Measurements from ENCODE around the gene KIAA0408.

Gene KIAA0408

DNA sequence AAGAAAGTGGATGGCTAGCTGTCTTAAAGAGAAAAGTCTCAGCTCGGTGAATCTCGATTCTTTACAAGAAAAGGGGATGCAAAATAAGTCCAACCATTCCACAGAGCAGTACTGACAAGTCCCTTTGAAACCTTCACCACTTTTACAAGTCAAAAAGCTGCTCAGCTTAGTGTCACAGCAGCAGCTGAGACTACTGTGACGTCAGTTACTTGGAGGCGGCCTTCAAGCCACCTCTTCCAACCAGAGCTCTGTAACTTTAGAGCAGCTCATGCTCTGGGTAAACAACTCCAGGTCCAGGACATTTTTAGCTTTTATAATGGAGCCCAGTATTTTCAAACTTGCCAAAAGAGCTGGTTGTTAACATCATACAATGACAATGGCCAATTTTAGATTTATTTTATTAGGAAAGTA, at the start of gene KIAA0408:
Gene KIAA0408 (minus strand): TSS at position 159 of the 411 bp plus-strand sequence. CDS start 5,408 bp downstream, outside the sequence.
- peak; percentile 83 for DNase-seq (ENCODE audit: low read depth)

DNA sequence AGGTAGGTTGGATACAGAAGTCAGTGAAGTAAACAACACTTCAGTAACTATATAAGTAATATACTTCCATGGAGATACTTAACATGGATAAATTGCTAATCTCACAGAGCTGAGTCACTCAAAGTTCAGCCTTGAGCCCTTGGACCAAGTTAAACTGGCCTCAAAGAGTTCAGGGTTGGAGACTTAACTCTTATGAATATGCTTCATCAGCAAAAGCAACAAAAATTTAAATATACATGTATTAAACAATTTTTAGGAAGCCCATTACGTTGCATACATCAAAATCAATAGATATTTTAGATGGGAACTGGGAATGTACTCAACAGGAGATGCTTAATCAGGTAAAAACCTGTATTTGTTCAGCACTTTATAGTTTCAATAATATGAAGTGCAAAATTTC, 47.7 kb upstream of the KIAA0408 start:
- DNase-seq (ENCODE audit: low read depth): no peak

DNA sequence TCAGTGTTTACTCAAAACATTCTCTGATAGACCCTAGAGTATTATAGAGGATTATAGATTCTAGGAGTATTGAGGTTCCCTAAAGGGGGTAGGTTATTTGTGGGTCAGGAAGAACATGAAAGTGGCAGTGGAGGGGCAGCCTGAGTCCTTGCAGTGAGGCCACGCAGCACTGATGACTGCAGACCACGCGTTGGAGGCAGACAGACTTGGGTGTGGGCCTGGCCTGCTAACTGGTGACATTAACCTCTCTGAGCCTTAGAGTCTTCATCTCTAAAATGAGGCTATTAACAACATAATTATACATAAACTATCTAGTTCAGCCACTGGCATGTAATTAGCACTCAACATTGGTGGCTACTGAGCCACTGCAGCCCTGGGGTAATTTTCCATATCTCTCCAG, 43.8 kb upstream of the KIAA0408 start:
- DNase-seq (ENCODE audit: low read depth): no peak

DNA sequence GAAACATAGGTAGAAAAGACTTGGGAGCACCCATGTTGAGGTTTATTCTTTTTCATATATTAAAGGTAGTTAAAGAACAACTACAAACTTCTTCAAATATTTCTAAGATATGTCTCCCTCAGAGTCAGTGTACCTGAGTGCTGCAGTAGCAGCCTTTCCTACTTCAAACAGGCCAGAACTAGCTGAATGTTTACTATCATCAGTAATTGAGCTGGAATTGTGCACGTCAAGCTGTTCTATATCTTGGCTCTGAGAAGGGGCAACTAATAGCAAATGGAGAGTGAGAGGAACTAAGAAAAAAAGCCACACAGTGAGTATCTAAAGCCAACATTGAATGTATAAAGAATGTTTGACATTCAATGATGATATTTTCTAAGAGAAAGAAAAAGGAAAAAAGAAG, 38.2 kb upstream of the KIAA0408 start:
- no peak for DNase-seq (ENCODE audit: low read depth)

DNA sequence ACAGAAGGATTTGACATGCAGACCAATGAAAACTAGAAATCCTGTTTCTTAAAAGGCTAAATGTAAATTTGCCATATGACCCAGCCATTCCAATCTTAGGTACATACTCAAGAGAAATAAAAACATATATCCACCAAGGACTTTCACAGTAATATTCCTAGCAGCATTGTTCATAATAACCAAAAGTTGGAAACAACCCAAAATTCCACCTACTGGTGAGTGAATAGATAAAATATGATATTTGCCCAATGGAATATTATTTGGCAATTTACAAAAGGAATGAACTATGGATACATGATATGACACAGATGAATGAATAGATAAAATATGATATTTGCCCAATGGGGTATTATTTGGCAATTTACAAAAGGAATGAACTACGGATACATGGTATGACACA, 37.3 kb upstream of the KIAA0408 start:
- DNase-seq (ENCODE audit: low read depth): peak; percentile 9

DNA sequence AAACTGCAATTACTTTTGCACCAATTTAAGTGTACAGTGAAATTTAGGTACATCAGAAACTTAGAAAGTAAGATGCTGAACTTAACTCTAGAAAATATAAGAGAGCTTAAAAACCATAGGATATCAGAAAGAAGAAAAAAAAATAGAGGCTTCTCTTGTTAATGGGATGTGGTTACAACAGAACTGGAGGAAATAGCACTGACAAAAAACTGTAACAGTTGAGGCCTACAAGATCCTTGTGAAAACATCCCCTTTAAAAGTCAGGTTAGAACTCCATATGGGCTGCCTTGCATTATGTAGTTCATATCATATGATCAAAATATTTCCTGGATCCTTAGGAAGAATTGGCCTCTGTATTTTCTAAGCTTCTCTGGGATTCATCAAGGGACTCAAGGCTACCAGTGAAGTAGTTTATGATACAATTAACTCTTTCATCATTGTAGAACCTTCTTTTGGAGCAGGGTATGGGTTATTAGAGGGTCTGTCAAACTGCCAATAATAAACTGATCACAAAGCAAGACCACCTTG, 35.1 kb upstream of the KIAA0408 start:
- DNase-seq (ENCODE audit: low read depth): no peak

DNA sequence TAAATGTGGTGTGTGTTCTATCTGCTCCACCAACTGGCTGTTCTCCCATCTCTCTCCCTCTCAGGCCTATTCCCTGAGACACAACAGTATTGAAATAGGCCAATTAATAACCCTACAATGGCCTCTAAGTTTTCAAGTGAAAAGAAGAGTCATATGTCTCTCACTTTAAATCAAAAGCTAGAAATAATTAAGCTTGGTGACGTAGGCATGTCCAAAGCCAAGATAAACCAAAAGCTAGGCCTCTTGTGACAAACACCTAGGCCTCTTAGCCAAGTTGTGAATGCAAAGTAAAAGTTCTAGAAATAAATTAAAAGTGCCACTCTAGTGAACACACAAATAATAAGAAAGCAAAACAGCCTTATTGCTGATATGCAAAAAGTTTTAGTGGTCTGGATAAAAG, 30.1 kb upstream of the KIAA0408 start:
- no peak for DNase-seq (ENCODE audit: low read depth)

DNA sequence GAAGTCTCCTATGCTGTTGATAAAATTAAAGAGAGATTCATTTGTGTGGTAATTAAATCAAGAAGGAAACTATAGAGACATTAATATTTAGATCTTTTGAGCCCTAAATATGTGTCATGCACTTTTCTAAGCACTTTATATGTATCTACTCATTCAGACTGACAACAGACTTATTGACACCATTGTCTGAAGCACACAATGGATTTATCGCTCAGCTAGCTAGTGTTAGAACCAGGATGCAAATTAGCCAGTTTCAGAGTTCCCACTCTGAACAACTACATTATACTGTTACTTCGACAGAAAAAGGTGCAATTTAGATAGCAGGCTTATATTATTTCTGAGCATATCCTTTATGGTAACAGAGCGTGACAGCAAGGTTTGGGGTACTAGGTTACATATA, 27.7 kb upstream of the KIAA0408 start:
- DNase-seq (ENCODE audit: low read depth): no peak

DNA sequence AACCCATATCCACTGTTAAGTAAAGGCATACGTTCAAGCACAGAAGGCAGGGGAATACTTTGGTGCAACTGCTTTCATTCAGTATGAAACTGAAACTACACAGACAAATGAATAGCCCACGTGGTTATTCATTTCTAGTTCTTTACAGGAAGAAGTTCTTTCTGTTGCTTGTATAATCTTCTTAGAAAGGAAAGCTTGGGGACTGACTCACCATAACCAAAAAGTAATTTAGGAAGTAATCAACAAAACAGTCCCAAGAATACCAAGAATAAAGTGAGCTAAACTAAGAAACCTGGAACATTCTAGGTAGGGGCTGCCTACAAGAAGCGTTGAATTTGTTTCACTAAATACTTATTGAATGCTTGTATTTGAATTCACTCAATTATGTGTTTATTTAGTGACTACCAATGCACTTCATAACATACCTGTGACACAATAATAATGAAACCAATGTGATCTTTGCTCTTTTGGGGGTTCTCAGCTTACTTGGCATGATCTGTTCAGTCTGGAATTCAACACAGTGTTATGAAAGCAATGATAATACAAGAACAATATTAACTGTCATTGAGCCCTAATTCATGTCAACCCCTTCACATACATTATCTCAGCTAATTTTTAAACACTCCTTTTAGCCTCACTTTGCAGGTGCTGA, 25.1 kb upstream of the KIAA0408 start:
- peak; percentile 68 for DNase-seq (ENCODE audit: low read depth)

DNA sequence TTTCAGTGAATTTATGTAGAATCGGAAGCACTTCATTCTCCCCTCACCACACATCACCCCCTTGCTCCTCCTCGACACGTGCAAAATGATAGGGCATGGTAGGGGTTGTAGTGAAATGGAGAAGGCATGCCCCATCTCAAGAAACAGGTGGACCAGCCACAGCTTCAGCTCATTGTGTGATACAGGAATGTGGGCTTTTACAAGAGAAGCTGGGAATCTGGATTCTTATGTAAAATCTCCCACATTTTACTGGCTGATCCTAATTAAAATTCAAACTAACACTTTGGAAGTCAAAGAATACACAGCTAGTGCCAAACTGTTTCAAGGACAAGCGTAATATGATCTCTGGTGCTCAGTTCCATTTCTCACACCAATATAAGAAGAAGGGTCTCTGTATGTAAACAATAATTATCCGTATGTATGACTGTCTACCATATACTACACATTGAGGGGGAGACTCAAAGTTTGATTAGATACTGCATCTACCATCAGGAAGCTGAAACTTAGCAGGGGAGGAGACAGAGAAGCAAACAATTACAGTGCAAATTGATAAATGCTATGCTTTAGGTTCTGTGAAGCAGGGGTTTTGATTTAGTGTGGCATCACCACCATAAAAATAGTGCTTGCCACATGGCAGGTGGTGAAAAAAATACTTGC, 24.3 kb upstream of the KIAA0408 start:
- DNase-seq (ENCODE audit: low read depth): no peak

DNA sequence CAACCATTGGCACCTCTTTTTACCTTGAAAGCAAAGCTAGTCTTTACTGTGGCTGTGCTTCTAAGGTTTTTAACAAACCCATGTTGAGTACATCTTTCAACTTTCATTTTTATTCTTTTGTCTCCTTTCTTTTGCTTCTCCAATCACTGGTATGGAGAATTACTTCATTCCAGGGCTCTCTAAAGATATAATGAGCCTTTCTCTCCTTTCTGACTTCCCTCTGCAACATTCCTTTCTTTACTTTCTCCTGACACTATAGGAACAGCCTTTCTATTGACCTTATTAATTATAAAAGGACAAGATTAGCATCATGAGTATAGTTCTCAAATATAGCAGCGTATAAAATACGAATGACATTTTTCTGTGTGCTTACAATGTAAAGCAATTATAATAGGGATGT, 23.1 kb upstream of the KIAA0408 start:
- DNase-seq (ENCODE audit: low read depth): no peak

DNA sequence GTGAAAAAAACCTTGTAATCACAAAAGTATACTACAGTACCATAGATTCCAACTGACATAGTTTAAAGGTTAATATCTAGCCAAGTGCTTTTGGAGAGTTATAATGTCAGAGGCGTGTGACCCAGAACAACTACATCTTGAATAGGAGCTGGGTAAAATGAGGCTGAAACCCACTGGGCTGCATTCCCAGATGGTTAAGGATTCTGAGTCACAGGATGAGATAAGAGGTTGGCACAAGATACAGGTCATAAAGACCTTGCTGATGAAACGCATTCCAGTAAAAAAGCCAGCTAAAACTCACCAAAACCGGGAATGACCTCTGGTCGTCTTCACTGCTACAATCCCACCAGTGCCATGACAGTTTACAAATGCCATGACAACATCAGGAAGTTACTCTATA, 22.4 kb upstream of the KIAA0408 start:
- DNase-seq (ENCODE audit: low read depth): peak; percentile 71

DNA sequence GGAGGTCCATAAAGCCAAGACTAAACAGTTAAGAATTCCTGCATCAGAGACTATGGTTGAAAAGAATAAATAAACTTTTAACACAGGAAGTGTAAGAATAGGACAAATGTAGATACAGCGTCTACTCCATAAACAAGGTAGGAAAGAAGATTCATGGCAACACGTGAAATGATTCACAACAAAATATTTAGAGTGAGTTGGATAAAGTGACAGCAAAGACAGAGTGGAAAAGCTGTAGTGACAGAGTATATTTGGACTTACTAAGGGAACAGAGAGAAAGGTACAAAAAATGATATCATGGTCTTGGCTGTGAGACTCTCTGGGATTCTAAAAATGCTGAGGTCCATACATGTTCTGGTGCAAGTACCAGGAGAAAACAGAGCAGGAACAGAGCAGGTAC, 21.9 kb upstream of the KIAA0408 start:
- DNase-seq (ENCODE audit: low read depth): peak; percentile 39

DNA sequence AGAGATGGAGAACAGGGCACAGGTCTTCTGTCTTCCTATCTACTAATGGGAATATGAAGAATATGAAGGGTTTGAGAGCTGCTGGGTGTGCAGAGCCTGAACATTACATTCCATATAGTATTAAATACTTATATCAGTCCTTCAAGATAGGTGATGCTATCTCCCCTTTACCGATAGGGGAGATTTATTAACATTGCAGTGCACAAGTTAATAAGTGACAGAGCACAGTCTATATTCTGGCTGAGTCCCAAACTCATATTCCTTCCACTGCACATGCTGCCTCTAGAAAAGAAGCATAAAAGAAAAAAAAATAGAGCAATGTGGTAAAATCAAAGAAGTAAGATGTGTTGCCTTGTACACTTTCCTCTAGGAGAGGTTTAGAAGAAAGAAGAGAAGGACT, 18.5 kb upstream of the KIAA0408 start:
- no peak for DNase-seq (ENCODE audit: low read depth)

DNA sequence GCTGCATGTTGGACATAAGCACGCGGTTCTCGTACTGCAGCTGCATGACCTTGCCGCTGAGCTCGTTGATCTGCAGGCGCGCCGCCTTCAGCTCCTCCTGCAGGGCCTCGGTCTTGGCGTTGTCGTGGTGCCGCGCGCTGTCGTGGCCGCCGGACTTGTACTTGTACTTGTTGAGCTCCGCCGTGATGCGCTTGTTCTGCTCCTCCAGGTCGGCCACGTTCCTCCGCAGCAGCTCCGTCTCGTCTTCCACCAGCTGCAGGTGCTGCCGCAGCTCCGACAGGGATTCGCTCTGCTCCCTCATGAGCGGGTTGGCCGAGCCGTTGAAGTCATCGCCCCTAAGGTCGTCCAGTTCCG, 16.6 kb upstream of the KIAA0408 start:
- DNase-seq (ENCODE audit: low read depth): no peak

DNA sequence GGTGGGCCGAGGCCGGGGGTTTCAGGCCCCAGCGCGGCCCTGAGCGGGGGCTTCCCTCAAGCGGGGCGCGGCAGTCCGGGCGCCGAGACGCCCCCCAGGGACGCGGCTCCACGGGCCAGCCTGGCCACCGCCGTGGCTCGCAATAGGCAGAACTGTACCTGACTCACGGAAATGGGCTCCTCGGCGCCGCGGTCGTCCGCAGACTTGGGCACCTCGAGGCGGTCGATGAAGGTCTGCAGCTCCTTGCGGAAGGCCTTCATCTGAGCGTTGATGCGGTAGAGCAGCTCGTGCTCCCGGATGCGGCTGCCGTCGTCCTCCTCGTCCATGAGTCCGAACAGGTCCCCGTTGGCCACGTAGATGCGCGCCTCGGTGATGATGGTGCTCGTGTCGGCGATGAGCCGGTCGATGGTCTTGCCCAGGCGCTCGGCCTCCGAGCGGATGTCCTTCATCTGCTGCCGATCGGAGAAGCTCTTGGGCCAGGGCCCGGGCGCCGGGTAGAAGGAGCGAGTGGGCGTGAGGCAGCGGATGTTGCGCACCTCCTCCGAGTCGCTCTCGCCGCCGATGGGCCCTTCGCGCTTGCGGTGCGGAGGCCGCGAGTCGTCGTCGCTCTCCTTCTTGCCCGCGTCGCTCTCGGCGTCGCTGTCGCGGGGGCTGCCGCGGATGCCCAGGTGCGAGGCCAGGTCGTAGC, 16.1 kb upstream of the KIAA0408 start:
- no peak for DNase-seq (ENCODE audit: low read depth)

DNA sequence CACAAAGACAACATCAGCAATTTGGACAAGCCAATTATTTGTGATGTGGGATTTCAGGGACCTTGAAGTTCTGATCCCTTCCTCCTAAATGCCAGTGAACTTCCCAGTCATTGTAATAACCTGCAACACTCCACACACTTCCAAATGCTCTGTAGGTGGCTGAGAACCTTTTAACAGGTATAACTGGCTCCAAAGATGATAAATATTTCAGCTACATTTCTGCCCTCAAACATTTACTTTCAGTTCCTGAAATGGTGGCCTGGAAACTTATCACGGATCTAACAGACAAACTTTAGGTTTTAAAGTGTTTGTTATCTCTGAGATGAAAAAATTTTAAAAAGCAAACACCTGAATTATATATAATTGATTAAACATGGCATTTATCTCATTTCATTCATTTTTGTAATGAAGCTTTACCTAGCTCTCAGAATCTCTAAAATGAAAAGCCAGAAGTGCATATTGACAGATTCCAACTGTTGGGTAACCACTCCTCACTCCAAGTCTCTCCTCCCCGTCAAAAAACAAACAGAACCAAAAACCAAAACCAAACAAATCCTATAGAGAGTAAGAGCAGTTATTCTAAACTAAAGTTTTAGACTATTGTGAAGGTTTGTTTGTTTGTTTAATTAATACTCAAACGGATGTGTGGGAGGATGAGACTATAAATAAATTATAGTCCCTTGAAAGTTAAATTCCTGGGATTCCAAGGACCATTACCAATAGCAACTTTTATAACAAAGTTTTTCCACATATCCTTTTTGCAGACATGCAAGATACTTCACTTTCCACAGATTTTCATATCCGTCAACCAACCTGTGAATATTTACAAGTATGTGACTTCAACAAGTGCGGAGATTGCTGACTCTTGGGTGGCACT, 12.4 kb upstream of the KIAA0408 start:
- peak; percentile 61 for DNase-seq (ENCODE audit: low read depth)

DNA sequence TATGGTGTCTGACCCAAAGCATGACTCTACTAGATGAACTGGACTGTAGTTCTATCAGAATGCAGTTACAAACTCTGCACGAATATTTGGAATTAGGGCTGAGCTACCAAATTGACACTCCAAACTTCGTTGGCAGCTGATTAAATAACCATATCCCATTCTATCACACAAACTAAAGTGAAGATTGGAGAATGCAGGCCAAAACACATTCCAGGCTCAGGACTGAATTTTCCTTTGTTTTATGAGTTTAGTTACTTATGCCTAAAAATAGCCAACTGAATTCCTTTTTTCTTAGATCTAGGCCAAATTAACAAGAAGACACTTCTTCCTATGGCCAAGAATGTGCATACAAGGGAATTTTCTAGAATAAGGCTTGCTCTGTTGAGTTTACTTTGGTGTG, 9.7 kb upstream of the KIAA0408 start:
- DNase-seq (ENCODE audit: low read depth): peak; percentile 55

DNA sequence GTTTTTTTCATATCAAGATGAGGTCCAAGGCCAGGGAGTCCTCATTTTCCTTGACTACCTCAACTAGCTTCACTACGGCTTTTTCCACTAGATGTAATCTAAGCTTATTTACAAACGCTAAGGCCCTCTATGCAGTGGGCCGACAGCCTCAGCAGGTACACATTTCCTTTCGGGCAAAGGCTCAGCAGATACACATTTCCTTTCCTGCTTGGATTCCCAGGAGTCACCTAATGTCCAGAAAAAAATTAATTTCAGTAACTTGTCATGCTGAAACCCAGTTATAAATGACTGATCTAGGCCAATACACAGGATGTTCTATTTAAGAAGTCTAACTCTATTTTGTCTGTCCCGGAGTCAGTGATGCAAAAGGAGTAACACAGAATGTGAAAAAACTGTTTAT, 7.2 kb upstream of the KIAA0408 start:
- no peak for DNase-seq (ENCODE audit: low read depth)

DNA sequence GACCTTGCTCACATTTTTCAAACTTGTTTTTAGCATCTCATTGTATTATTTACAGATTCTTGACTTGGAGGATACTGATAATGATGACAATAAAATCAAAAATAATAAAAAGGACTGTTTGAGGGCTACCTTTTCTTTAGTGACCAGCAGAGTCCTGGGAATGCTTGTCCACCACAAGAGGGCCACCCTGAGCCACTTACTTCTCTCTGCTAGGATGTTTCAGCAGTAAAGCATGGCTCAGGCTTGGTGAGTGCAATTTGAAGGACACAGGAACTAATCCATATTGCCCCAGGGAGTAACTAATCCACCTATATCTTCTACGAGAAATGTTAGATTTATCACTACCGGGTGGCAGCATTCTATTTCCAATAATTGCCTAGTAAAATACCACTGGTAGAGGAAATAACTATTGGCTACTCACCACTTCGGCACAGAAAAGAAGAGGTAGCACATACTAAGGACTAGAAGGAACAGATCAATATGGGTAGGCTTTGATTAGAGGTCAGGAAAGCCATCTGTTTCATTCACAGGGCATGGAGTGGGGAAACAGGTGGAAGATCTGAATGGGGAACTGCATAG, 5.8 kb upstream of the KIAA0408 start:
- DNase-seq (ENCODE audit: low read depth): peak; percentile 75

DNA sequence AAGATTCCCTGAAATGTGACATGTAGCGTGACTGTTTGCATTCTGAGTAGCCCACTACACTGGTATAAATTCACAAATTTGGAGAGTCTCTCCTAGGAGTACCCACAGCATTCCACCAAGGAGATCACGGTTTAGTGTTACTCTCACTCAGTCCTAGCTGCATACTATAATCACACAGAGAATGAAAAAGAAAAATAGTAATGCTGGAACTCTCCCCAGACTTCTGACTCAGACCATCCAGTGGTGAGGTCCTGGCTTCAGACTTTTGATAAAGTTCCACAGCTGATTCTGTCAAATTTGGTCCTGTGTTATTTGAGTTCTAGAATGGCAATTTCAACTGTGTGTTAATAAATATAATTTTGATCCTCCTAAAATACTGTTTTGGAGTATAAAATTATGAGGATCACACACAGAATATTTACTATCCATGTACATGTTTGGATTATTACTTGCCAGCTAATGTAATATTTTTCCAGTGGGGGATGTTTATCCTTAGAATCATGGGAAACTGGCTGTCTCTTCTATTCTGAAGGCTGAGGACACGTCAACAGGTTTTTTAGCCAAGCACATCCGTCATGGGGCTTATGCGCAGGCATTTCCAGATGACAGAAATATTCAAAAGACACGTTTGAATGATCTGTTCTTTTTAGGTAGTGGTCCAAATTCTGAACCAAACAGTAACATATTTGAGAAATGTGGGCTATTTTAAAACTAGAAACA, 5.1 kb upstream of the KIAA0408 start:
- DNase-seq (ENCODE audit: low read depth): peak; percentile 87

Data from EH (cell line).